AML-193 (cell line): ENCODE measurements around the gene GALNT12.
A peak's percentile ranks its signal among the peaks of the same experiment; 100 is the strongest.

ENCODE experiments used
- DNase-seq, 2 experiments: peaks; one replicate each; lab custom pipeline; 2025; lab: John Stamatoyannopoulos, UW

The GALNT12 gene, protein sequence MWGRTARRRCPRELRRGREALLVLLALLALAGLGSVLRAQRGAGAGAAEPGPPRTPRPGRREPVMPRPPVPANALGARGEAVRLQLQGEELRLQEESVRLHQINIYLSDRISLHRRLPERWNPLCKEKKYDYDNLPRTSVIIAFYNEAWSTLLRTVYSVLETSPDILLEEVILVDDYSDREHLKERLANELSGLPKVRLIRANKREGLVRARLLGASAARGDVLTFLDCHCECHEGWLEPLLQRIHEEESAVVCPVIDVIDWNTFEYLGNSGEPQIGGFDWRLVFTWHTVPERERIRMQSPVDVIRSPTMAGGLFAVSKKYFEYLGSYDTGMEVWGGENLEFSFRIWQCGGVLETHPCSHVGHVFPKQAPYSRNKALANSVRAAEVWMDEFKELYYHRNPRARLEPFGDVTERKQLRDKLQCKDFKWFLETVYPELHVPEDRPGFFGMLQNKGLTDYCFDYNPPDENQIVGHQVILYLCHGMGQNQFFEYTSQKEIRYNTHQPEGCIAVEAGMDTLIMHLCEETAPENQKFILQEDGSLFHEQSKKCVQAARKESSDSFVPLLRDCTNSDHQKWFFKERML

GRCh38 chr9:98807070-98807813, at the start of gene GALNT12:
Gene GALNT12 (plus strand): TSS chr9:98807670. CDS start chr9:98807699, 29 bp downstream.
- no peak for DNase-seq

- no peak for DNase-seq
Observed at GRCh38 chr9:98760231-98760630, 47.2 kb upstream of the GALNT12 start.

DNA sequence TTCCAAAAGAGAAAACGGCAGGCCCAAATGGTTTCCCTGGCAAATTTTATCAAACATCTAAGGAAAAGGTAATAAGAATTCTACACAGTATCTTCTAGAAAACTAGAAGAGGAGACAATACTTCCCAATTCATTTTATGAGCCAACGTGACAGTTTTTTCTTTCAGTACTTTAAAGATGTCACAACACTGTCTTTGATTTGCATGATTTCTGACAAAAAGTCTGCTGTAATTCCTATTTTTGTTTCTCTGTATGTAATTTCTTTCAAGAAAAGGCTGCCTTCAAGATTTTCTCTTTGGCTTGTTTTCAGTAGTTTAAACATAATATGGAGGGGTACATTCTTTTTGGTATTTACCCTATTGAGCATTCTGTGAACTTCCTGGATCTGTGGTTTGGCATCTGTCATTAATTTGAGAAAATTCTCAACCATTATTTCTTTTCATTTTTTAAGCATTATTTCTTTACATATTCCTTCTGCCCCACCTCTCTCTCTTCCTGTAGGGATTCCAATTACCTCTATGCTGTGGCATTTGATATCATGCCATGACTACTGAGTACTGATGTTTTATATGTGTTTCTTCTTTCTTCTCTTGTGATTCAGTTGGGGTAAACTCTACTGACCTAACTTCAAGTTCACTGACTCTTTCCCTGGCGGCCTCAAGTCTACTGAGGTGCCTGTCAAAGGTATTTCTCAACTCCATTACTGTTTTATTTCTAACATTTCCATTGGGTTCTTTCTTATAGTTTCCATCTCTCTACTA, 43.3 kb upstream of the GALNT12 start:
- no peak for DNase-seq

GRCh38 chr9:98765256-98765655, 42.2 kb upstream of the GALNT12 start:
- DNase-seq = no peak

DNA sequence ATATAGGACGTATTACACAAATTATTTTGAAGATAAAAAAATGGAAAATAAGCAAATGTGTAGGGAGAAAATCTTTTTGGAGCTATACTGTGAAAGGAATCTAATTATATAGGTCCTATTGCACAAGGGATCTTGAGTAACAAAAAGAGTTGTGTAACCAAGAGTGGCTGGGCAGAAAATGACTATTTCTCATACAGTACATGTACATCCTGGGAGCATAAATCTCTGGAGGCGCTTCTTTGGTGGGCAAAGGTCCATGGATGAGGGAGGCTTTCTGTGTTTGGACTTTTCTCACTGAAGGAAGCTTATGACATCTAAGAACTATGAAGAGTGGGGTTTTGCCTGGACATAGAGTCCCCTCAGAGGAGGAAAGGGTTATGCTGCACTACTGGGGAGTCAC, 40.9 kb upstream of the GALNT12 start:
- DNase-seq = peak; percentile 37 to 53

DNA sequence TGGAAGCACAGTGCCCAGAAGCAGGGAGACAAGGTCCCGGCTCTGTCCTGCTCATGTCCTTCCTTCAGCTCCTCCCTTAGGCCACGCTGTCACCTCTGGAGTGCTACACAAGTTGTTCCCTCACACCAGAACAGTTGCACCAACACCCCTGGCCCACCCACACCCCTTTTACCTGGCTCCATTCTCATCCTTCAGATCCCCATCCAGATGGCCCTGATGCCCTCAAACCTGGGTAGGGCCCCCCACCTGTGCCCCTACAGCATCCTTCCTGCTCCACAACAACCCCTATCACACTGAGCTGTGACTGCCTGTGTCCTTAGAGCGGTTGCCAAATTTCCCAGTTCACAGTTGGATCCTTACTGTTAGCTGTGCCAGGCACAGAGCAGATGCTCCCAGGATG, 40.3 kb upstream of the GALNT12 start:
- DNase-seq = no peak

- DNase-seq = no peak
Observed at GRCh38 chr9:98767915-98768314, 39.6 kb upstream of the GALNT12 start.

- DNase-seq = no peak
Observed at GRCh38 chr9:98768344-98768743, 39.1 kb upstream of the GALNT12 start.

DNA sequence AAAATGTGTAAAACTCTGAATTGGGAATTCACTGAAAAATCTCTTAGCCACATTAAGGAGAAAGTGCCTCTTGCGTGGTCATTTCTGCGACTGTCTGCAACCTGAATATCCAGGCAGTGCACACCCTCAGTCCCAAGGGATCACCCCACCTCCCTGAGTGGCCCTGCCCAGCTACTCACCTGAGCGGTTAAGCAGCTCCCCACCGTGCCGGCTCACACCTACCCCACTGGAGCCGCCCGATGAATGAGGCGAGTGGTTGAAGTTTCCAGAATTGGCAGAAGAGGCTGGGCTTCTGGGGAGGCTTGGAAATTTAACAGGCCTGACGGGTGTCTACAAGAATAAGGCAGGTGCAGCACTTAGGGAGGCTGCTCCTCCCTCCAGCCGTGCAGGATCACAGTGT, 36.8 kb upstream of the GALNT12 start:
- DNase-seq = no peak

GRCh38 chr9:98771209-98771874, 36.1 kb upstream of the GALNT12 start:
- DNase-seq = no peak

- no peak for DNase-seq
Observed at GRCh38 chr9:98772364-98773155, 34.9 kb upstream of the GALNT12 start.

GRCh38 chr9:98773721-98774120, 33.7 kb upstream of the GALNT12 start:
- DNase-seq = no peak

DNA sequence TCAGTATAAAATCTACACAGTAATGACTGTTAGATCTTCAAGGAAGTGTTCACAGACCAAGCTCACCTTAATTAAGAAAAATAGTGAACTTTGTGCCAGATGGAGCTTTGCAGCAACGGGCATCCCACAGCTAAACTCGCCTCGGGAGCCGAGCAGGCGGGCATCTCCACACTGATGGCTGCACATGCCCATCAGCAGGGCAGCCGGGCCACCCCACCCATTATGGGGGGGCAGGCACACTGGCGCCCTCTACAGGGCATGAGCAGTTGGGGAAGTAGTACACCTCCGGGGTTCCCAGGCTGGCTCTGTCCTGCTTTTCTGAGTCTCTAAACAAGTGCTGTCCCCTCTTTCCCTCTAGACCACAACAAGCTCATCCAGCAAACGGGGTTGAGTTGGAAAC, 32.7 kb upstream of the GALNT12 start:
- peak; percentile 2 to 9 for DNase-seq

- peak; percentile 21 to 49 for DNase-seq
Observed at GRCh38 chr9:98775831-98776441, 31.5 kb upstream of the GALNT12 start.

DNA sequence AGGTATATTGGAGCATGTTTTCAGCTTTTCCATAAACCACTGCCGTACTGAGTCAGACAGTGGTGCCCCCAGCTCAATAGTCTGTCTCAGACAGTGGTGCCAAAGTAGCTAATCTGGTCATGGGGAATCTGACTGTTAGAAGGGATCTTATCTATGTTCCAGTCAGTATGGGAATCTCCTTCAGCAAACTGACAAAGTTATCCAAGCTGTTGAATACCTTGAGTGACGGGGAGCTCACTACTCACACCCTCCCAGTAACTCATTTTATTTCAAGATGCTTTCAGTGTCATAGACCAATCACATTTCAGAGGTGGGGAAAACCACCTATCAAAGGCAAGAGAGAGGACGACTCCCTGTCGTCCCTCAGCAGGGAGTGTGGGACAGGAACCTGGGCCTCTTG, 29.9 kb upstream of the GALNT12 start:
- no peak for DNase-seq

DNA sequence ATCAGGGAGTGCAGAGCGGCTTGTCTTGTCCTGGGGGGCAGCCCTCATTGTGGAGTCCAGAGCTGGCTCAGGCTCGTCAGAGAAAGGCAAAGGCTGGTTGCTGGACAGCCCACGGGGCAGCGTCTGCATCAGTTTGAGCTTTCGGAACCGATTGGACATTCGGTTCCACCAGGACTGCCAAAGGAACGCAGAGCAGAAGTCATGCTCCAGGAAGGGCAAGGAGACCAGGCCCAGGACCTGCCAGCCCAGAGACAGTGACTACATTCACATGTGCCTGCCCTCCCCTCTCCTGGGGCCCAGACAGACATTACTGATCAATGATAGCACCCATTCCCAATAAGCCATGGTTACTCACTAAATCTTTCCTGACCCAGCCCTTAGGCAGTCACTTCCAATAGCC, 29.2 kb upstream of the GALNT12 start:
- no peak for DNase-seq

DNA sequence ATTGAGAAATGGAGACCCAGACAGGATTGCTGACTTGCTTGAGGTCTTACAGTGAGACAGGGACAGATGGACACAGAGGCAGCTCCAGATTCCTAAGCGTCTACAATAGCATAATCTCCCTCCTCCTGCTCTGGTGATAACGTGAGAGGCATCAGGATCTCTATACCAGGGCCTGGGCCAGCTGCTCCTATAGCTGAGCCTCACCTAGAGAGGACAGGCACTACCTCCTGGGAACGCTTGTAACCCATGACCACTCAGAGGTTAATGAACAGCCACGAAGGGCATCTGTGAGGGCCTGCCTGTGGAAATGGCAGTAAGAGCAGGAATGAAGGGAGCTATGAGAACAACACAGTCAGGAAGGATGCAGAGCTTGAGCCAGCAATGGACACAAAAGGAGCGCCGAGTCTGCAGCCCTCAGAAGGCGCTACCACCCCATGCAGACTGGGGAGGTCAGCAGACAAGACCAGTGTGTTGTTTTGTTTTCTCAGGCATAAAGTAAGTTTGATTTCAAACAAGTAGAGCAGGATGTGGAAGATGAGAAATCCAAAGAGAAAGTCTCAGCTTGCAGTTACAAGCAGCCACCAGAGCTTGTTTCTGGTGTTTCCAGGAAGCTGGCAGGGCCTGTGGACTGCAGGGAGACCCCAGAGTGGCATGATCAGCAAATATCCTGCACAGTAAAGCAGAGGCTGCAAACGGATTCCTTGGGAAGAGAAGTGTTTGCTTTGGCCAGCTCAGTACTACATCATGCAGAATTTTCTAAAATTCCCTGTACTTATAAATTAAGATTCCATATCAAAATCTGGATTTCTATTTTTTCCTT, 28.5 kb upstream of the GALNT12 start:
- DNase-seq = no peak

DNA sequence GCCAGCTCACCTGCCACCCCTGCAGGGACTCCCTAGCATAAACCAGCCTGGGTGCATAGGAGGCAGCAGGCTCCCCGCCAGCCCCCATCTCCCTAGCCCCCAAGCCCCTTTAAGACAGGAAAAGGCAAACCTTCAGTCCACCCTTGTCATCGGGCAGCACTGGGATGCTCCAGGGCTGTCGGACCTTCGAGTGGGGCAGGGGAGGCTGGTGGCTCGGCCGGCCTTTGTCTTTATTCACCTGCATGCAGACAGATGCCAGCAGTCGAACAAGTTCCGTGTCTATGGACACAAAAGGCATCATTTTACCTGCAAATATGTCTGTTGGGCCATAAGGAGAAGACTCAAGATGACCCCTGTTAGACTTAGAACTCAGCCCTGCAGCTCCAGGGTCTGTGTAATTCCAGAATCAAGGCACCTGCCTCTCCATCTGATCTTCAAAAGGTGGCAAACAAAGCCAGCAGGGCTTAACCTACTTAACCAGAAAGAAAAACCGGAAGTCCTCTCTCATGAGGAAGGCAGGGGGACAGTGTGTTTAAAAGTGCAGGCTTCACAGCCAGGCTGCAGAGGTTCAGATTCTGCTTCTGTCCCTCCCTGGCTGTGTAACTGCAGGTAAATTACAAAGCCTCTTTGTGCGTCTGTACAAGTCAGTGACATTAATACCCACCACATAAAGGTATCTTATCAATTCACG, 27.3 kb upstream of the GALNT12 start:
- no peak for DNase-seq
